GM21576 (cell line): ENCODE results near the gene KLF6.
A peak's percentile ranks its signal among the peaks of the same experiment; 100 is the strongest.

Source experiments
- ATAC-seq: cut with Tn5 transposase; IDR thresholded peaks from one replicate; pipeline ENCODE4 v1.9.1; 2021; ENCODE audit warnings: mild to moderate bottlenecking, moderate library complexity; ENCODE audit not compliant: unreplicated experiment

KLF6 gene

GRCh38 chr10:3775696-3776551, 9.1 kb downstream of the KLF6 start:
- no peak for ATAC-seq

- no peak for ATAC-seq
These were observed 10.0 kb downstream of the KLF6 start for GRCh38 chr10:3774814-3775695.

GRCh38 chr10:3774018-3774813, 10.8 kb downstream of the KLF6 start:
- ATAC-seq, result no peak

- ATAC-seq, result no peak
These were observed 11.5 kb downstream of the KLF6 start for GRCh38 chr10:3773460-3774017.

- no peak for ATAC-seq
These were observed 12.4 kb downstream of the KLF6 start for GRCh38 chr10:3772361-3773171.

GRCh38 chr10:3770611-3771110, 14.3 kb downstream of the KLF6 start:
- no peak for ATAC-seq

GRCh38 chr10:3769556-3769955, 15.5 kb downstream of the KLF6 start:
- no peak for ATAC-seq

- ATAC-seq, result no peak
These were observed 18.8 kb downstream of the KLF6 start for GRCh38 chr10:3766046-3766756.

- no peak for ATAC-seq
These were observed 19.9 kb downstream of the KLF6 start for GRCh38 chr10:3765146-3765545.

GRCh38 chr10:3764626-3765112, 20.3 kb downstream of the KLF6 start:
- ATAC-seq, result no peak

GRCh38 chr10:3763852-3764625, 21.0 kb downstream of the KLF6 start:
- ATAC-seq, result no peak

- ATAC-seq, result no peak
These were observed 22.0 kb downstream of the KLF6 start for GRCh38 chr10:3763035-3763456.

- ATAC-seq, result no peak
These were observed 22.7 kb downstream of the KLF6 start for GRCh38 chr10:3762309-3762708.

GRCh38 chr10:3761904-3762303, 23.1 kb downstream of the KLF6 start:
- no peak for ATAC-seq

- ATAC-seq, result peak; percentile 46
These were observed 23.9 kb downstream of the KLF6 start for GRCh38 chr10:3761021-3761686.

- ATAC-seq, result no peak
These were observed 24.9 kb downstream of the KLF6 start for GRCh38 chr10:3760083-3760482.

- no peak for ATAC-seq
These were observed 25.6 kb downstream of the KLF6 start for GRCh38 chr10:3759397-3759796.
